DND-41 (cell line): ENCODE measurements around the gene GLUD1.

Source experiments
- EZH2 ChIP-seq: IDR thresholded peaks from 3 replicates; pipeline ENCODE4 v1.6.1; 2012; ENCODE audit warnings: borderline replicate concordance, low read depth, mild to moderate bottlenecking, moderate library complexity, low read length, inconsistent platforms; ENCODE audit not compliant: severe bottlenecking
- TF ChIP-seq, protein P1 (sequence below): IDR thresholded peaks from 2 replicates; pipeline ENCODE4 v1.5.1; 2012; ENCODE audit warnings: borderline replicate concordance, low read length, moderate library complexity, mild to moderate bottlenecking; ENCODE audit not compliant: poor library complexity, severe bottlenecking; ENCODE audit errors: extremely low read depth

GRCh38 chr10:87053577-87054181, 41.0 kb downstream of the GLUD1 start:
- TF ChIP-seq, protein P1, sequence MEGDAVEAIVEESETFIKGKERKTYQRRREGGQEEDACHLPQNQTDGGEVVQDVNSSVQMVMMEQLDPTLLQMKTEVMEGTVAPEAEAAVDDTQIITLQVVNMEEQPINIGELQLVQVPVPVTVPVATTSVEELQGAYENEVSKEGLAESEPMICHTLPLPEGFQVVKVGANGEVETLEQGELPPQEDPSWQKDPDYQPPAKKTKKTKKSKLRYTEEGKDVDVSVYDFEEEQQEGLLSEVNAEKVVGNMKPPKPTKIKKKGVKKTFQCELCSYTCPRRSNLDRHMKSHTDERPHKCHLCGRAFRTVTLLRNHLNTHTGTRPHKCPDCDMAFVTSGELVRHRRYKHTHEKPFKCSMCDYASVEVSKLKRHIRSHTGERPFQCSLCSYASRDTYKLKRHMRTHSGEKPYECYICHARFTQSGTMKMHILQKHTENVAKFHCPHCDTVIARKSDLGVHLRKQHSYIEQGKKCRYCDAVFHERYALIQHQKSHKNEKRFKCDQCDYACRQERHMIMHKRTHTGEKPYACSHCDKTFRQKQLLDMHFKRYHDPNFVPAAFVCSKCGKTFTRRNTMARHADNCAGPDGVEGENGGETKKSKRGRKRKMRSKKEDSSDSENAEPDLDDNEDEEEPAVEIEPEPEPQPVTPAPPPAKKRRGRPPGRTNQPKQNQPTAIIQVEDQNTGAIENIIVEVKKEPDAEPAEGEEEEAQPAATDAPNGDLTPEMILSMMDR: no peak
- TF ChIP-seq EZH2: no peak
